ENCODE results near the gene COL12A1. TPM values are rescaled to one million over a fixed set of nuclear protein-coding genes. Genes with fewer than 3 reads are reported as not detected.
A peak's percentile ranks its signal among the peaks of the same experiment; 100 is the strongest.

Gene COL12A1
- total RNA-seq, 4 donors from 2014 or later, result 14.2 to 45.1 (median 32.3) TPM

DNA sequence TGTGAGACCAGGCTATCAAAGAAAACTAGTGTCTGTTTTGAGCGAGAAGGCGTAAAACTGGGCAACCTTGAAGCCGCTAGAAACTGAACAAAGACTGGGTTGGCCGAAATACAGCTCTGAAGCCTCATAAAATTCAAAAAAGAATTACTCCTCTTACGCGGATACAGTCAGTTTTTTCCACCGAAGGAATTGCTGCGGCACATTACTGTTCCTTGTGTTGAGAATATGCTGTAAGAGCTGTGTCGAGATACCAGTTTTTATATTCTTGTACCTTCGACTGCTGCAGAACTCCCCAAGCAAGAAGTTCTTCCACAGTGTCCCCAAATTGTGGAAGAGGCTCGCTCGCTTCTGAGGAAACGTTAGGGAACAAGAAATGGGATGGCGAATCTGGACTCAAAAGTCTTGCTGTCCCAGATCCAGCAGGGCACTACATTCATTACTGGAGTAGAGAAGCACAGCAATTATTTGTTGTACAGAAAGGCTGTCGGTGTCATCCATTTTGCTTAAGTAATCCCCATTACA lies 38.3 kb upstream of the COL12A1 start:
- in situ Hi-C loops (cut with MboI; ENCODE audit: low pct_ligation_motif_present in 1 of 4, low pct_unique_long_range_greater_than_20kb in 1 of 4, low sequenced_read_pairs in 3 of 4) (no loop called here), intact Hi-C loops (cut with DNase I; ENCODE audit: low total_unique reads) (no loop called here)
- peaks cover 0 to 20% (median 9%) of the 10 kb centered on the region in 4 donors for H3K36me3 ChIP-seq
- H3K4me3 ChIP-seq, result peak overlapping the region; percentile 38 to 74 (median 57)
- no peak for DNase-seq
- no peaks in the 10 kb centered on the region for H3K27me3 ChIP-seq
- H3K27ac ChIP-seq, result peak overlapping the region; percentile 89 to 95 (median 92)
- 10 to 13% methylated on average over 8 to 15 of the region's 15 CpGs for WGBS, 2 donors (ENCODE audit: low coverage in 1 of 2)
- H3K4me1 ChIP-seq, result peaks cover 0 to 33% (median 18%) of the 10 kb centered on the region in 4 donors
- no peak for TF ChIP-seq EP300 (IDR thresholded peaks at IDR 0.05; ENCODE audit: low read depth)
- TF ChIP-seq, protein P1, sequence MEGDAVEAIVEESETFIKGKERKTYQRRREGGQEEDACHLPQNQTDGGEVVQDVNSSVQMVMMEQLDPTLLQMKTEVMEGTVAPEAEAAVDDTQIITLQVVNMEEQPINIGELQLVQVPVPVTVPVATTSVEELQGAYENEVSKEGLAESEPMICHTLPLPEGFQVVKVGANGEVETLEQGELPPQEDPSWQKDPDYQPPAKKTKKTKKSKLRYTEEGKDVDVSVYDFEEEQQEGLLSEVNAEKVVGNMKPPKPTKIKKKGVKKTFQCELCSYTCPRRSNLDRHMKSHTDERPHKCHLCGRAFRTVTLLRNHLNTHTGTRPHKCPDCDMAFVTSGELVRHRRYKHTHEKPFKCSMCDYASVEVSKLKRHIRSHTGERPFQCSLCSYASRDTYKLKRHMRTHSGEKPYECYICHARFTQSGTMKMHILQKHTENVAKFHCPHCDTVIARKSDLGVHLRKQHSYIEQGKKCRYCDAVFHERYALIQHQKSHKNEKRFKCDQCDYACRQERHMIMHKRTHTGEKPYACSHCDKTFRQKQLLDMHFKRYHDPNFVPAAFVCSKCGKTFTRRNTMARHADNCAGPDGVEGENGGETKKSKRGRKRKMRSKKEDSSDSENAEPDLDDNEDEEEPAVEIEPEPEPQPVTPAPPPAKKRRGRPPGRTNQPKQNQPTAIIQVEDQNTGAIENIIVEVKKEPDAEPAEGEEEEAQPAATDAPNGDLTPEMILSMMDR (IDR thresholded peaks at IDR 0.05), result no peak
- TF ChIP-seq POLR2A (IDR thresholded peaks at IDR 0.05), result no peak
- no peak for TF ChIP-seq POLR2AphosphoS5 (IDR thresholded peaks at IDR 0.05)
- H3K9me3 ChIP-seq, result no peaks in the 10 kb centered on the region

DNA sequence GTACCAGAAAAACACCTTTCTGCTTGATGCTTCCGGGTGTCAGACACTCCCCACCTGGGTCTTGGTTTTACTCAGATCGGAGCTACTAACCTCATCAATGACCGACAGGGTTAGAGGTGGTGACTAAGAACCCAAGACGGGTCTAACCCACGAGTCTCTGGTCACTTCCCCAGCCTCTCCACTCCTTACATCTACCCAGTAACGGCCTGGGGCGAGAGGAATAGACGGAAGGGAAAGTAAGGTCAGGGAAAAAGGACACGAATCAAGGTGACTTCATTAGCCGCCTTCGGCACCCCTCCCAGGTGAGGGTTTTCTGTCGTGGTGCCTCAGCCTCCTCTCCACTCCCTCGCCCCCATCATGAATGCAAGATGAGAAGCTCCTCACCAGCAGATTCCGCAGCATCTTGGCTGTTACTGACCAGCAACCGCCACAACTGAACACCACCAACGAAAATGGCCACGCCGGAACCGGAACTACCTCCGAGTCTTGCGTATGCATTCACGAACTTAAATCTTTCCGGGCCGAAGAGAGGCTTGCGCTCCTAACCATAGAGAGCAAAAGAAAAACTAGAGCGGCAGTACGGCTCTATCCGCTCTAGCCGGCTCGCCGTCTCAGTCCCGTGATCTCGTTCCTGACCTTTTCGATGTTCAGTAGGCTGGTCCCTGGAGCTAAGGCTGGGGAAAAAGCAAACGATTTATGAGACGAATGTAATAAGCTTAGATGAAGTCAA lies 37.6 kb upstream of the COL12A1 start, which contains the start of gene COX7A2:
COX7A2 (minus strand) TSS at position 469 of the 730 bp plus-strand sequence; CDS start at position 402, 67 bp downstream.
- Histone ChIP-seq H3K36me3 (peaks cover 0 to 26% (median 12%) of the 10 kb centered on the region in 4 donors), H3K9me3 (no peaks in the 10 kb centered on the region), H3K27me3 (no peaks in the 10 kb centered on the region), H3K4me3 (peak within 1 kb of the TSS; percentile 48 to 82 (median 70)), H3K27ac (peak within 1 kb of the TSS; percentile 89 to 95 (median 92)), H3K4me1 (peaks cover 0 to 33% (median 18%) of the 10 kb centered on the region in 4 donors)
- in situ Hi-C loops (cut with MboI; ENCODE audit: low pct_ligation_motif_present in 1 of 4, low pct_unique_long_range_greater_than_20kb in 1 of 4, low sequenced_read_pairs in 3 of 4), result no loop called here
- DNase-seq, result peak; percentile 91
- 0% methylated on average over 3 to 36 of the region's 36 CpGs for WGBS, 2 donors (ENCODE audit: low coverage in 1 of 2)
- intact Hi-C loops (cut with DNase I; ENCODE audit: low total_unique reads), result no loop called here
- TF ChIP-seq, protein P1 (IDR thresholded peaks at IDR 0.05), result no peak
- TF ChIP-seq POLR2AphosphoS5 (IDR thresholded peaks at IDR 0.05), result peak; percentile 85 to 98 (median 95)
- no peak for TF ChIP-seq EP300 (IDR thresholded peaks at IDR 0.05; ENCODE audit: low read depth)
- peak; percentile 94 for TF ChIP-seq POLR2A (IDR thresholded peaks at IDR 0.05)

DNA sequence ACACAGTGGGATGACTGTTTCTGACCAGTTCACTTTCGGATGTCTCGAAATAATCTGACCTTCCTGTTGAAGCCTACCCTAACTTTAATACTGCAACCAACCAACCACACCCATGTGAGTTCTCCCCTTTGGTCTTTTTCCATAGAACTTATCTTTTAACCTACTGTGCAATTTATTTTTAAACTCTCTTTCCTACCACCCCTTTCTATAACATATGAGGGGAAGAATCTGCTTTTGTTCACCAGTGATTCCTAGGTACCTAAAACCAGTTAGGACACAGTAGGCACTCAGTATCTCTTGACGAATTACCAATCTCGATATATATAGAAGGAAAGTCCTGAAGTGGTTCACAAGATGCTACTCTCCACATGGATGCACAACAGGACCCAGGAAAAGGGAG lies 30.8 kb upstream of the COL12A1 start:
- no peak for DNase-seq
- H3K4me3 ChIP-seq, result no peak overlapping the region
- peaks cover 0 to 12% (median 4%) of the 10 kb centered on the region in 4 donors for H3K4me1 ChIP-seq
- peaks cover 0 to 43% (median 17%) of the 10 kb centered on the region in 4 donors for H3K36me3 ChIP-seq
- H3K9me3 ChIP-seq, result no peaks in the 10 kb centered on the region
- in situ Hi-C loops (cut with MboI; ENCODE audit: low pct_ligation_motif_present in 1 of 4, low pct_unique_long_range_greater_than_20kb in 1 of 4, low sequenced_read_pairs in 3 of 4), result no loop called here
- 95 to 97% methylated on average over 3 to 4 of the region's 4 CpGs for WGBS, 2 donors (ENCODE audit: low coverage in 1 of 2)
- no peaks in the 10 kb centered on the region for H3K27me3 ChIP-seq
- intact Hi-C loops (cut with DNase I; ENCODE audit: low total_unique reads), result no loop called here
- TF ChIP-seq POLR2A (IDR thresholded peaks at IDR 0.05), result no peak
- TF ChIP-seq, protein P1 (IDR thresholded peaks at IDR 0.05), result no peak
- TF ChIP-seq EP300 (IDR thresholded peaks at IDR 0.05; ENCODE audit: low read depth), result no peak
- no peak for TF ChIP-seq POLR2AphosphoS5 (IDR thresholded peaks at IDR 0.05)
- H3K27ac ChIP-seq, result no peak overlapping the region

DNA sequence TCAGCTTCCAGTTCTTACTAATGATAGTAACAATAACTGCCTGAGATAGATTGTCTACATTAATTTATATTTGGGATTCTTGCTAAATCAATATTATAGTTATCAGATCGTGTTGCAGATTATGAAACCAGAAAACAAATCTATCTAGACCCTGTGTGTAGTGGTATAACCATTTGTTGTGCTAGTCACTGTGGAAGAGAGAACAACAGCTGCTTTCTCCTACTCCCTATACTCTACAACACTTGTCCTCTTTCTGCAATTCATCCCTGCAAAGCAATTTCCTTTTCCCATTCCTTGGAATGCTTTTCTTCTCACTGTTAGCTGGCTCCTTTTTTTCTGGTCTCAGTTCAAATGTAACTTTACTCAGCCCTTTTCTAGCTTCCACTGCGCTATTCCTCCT lies 29.4 kb upstream of the COL12A1 start:
- TF ChIP-seq, protein P1 (IDR thresholded peaks at IDR 0.05), result no peak
- TF ChIP-seq EP300 (IDR thresholded peaks at IDR 0.05; ENCODE audit: low read depth), result no peak
- TF ChIP-seq POLR2A (IDR thresholded peaks at IDR 0.05), result no peak
- WGBS, 2 donors (ENCODE audit: low coverage in 1 of 2), result 73 to 88% methylated on average over 2 of the region's 2 CpGs
- intact Hi-C loops (cut with DNase I; ENCODE audit: low total_unique reads), result no loop called here
- Histone ChIP-seq H3K27ac (no peak overlapping the region), H3K9me3 (no peaks in the 10 kb centered on the region), H3K27me3 (no peaks in the 10 kb centered on the region), H3K36me3 (peaks cover 0 to 34% (median 14%) of the 10 kb centered on the region in 4 donors), H3K4me1 (peaks cover 0 to 4% (median 0%) of the 10 kb centered on the region in 4 donors), H3K4me3 (no peak overlapping the region)
- DNase-seq, result no peak
- in situ Hi-C loops (cut with MboI; ENCODE audit: low pct_ligation_motif_present in 1 of 4, low pct_unique_long_range_greater_than_20kb in 1 of 4, low sequenced_read_pairs in 3 of 4), result no loop called here

Measured in transverse colon (tissue), 4 donors.